Skeletal muscle cell (primary cell): Measurements from ENCODE around the gene ARHGEF17.

Experiments used
- DNase-seq: peaks from one replicate; pipeline ENCODE4 v3.0.0-alpha.2; 2010; ENCODE audit warnings: low read depth
- H3K4me3 ChIP-seq: 2 replicates; pipeline ENCODE4 v1.5.1; 2011; ENCODE audit warnings: low read depth, mild to moderate bottlenecking, control low read depth, low read length, moderate library complexity

ARHGEF17 gene

GRCh38 chr11:73413256-73413655, 105.2 kb downstream of the ARHGEF17 start:
- no peak overlapping the region for H3K4me3 ChIP-seq
- DNase-seq: no peak

- H3K4me3 ChIP-seq: no peak overlapping the region
- peak; percentile 47 for DNase-seq
Observed at GRCh38 chr11:73414977-73415651, 107.0 kb downstream of the ARHGEF17 start.

GRCh38 chr11:73415854-73416615, 108.0 kb downstream of the ARHGEF17 start:
- no peak for DNase-seq
- H3K4me3 ChIP-seq: no peak overlapping the region

GRCh38 chr11:73416786-73417185, 108.7 kb downstream of the ARHGEF17 start:
- H3K4me3 ChIP-seq: no peak overlapping the region
- no peak for DNase-seq
